ENCODE data around the gene MAPK10. TPM values are rescaled to one million over a fixed set of nuclear protein-coding genes. Genes with fewer than 3 reads are reported as not detected.

The MAPK10 gene
- total RNA-seq, 1 experiment from 2014 or later = 4.7 TPM

GRCh38 chr4:85970535-85970934 lies 389.3 kb downstream of the MAPK10 start:
- H2BK20ac ChIP-seq (ENCODE audit: low read depth, low read length, poor library complexity, severe bottlenecking) = no peak overlapping the region
- H4K5ac ChIP-seq (ENCODE audit: insufficient read length, low read depth, low read length) = no peak overlapping the region
- H3K18ac ChIP-seq (ENCODE audit: insufficient read length, low read depth, low read length) = no peak overlapping the region
- H3K23ac ChIP-seq (ENCODE audit: insufficient read length, low read depth, low read length) = no peak overlapping the region
- H3K23me2 ChIP-seq (ENCODE audit: insufficient read length, low read depth, low read length, poor library complexity, severe bottlenecking) = no peaks in the 10 kb centered on the region
- H3K27ac ChIP-seq (ENCODE audit: insufficient read length, low read depth, low read length) = no peak overlapping the region
- H2BK120ac ChIP-seq (ENCODE audit: low read depth, low read length, poor library complexity, severe bottlenecking) = no peak overlapping the region
- H3K9me3 Mint-ChIP-seq = no peaks in the 10 kb centered on the region
- no CpG with 5 or more reads among the region's 2 CpGs for WGBS (ENCODE audit: extremely low coverage, insufficient read length, low lambda C conversion rate)
- H4K91ac ChIP-seq (ENCODE audit: insufficient read length, low read depth, low read length) = no peak overlapping the region
- no peak overlapping the region for H3T11ph ChIP-seq (ENCODE audit: low read length)
- H3K4me1 Mint-ChIP-seq = no peaks in the 10 kb centered on the region
- no peak overlapping the region for H3K9ac ChIP-seq (ENCODE audit: extremely low read depth, insufficient read length, low read length)
- H3K14ac ChIP-seq (ENCODE audit: insufficient read depth, low read length) = no peak overlapping the region
- H3K4me2 ChIP-seq (ENCODE audit: insufficient read depth, insufficient read length, low read length) = no peak overlapping the region
- no peaks in the 10 kb centered on the region for H3K27me3 ChIP-seq (ENCODE audit: insufficient read depth, low read length)
- no peak overlapping the region for H3K4me3 Mint-ChIP-seq
- H3K36me3 Mint-ChIP-seq (ENCODE audit: insufficient read depth in 1 of 3, low read depth in 3 of 3) = no peaks in the 10 kb centered on the region
- H3K27ac Mint-ChIP-seq = no peak overlapping the region
- H3K79me2 ChIP-seq (ENCODE audit: insufficient read depth, low read length) = no peaks in the 10 kb centered on the region
- TF ChIP-seq CTCF (conservative IDR thresholded peaks at IDR 0.05) = no peak
- no peaks in the 10 kb centered on the region for H3K27me3 Mint-ChIP-seq (ENCODE audit: low read depth)
- no peak overlapping the region for H3K4ac ChIP-seq (ENCODE audit: low read depth, low read length)
- no peaks in the 10 kb centered on the region for H3K4me1 ChIP-seq (ENCODE audit: insufficient read depth, low read length)
- H2BK15ac ChIP-seq (ENCODE audit: low read depth, low read length) = no peak overlapping the region
- H3K56ac ChIP-seq (ENCODE audit: insufficient read length, low read depth, low read length) = no peak overlapping the region
- no peak overlapping the region for H4K8ac ChIP-seq (replicated peaks; ENCODE audit: insufficient read length, low read depth, low read length)
- no peaks in the 10 kb centered on the region for H4K20me1 ChIP-seq (ENCODE audit: control insufficient read depth, insufficient read depth, insufficient read length)
- H2BK12ac ChIP-seq (ENCODE audit: insufficient read length, low read depth, low read length) = no peak overlapping the region
- DNase-seq = no peak
- no peak overlapping the region for H2AK5ac ChIP-seq (ENCODE audit: insufficient read length, low read length)
- no peaks in the 10 kb centered on the region for H3K9me3 ChIP-seq (ENCODE audit: control insufficient read depth, low read depth, low read length)
- no peak overlapping the region for H2BK5ac ChIP-seq (ENCODE audit: insufficient read length, low read length)
- H2AFZ ChIP-seq (ENCODE audit: low read length) = no peak overlapping the region
- H3K79me1 ChIP-seq (ENCODE audit: insufficient read depth, low read depth, low read length, poor library complexity, severe bottlenecking) = no peaks in the 10 kb centered on the region
